Mucosa of stomach (tissue), 1 donor: ENCODE measurements around the gene MEGF10.

Experiments used
- H3K27me3 ChIP-seq: one replicate; pipeline ENCODE4 v1.7.0; 2013; ENCODE audit warnings: mild to moderate bottlenecking, low read length; ENCODE audit not compliant: control insufficient read depth, insufficient read depth
- H3K36me3 ChIP-seq: one replicate; pipeline ENCODE4 v1.7.0; 2013; ENCODE audit warnings: low read length; ENCODE audit not compliant: control insufficient read depth, insufficient read depth
- H3K4me1 ChIP-seq: one replicate; pipeline ENCODE4 v1.7.0; 2013; ENCODE audit warnings: mild to moderate bottlenecking, low read length; ENCODE audit not compliant: control insufficient read depth, insufficient read depth
- H3K4me3 ChIP-seq: one replicate; pipeline ENCODE4 v1.7.0; 2013; ENCODE audit warnings: low read length
- H3K9ac ChIP-seq: one replicate; pipeline ENCODE4 v1.7.0; 2013; ENCODE audit warnings: mild to moderate bottlenecking, low read length, moderate library complexity
- H3K9me3 ChIP-seq: one replicate; pipeline ENCODE4 v1.7.0; 2013; ENCODE audit warnings: mild to moderate bottlenecking, low read length, moderate library complexity; ENCODE audit not compliant: control insufficient read depth
- donor health status: Pancreatic carcinoma.

MEGF10 gene

GRCh38 chr5:127423173-127423798 is 132.7 kb downstream of the MEGF10 start:
- Histone ChIP-seq H3K9ac (no peak overlapping the region), H3K4me1 (peaks cover 3% of the 10 kb centered on the region), H3K36me3 (no peaks in the 10 kb centered on the region), H3K9me3 (no peaks in the 10 kb centered on the region), H3K27me3 (no peaks in the 10 kb centered on the region), H3K4me3 (no peak overlapping the region)

- no peaks in the 10 kb centered on the region for H3K9me3 ChIP-seq
- H3K36me3 ChIP-seq = no peaks in the 10 kb centered on the region
- H3K27me3 ChIP-seq = no peaks in the 10 kb centered on the region
- peaks cover 15% of the 10 kb centered on the region for H3K4me1 ChIP-seq
- no peak overlapping the region for H3K9ac ChIP-seq
- no peak overlapping the region for H3K4me3 ChIP-seq
Observed at GRCh38 chr5:127425037-127425436, 134.4 kb downstream of the MEGF10 start.

DNA sequence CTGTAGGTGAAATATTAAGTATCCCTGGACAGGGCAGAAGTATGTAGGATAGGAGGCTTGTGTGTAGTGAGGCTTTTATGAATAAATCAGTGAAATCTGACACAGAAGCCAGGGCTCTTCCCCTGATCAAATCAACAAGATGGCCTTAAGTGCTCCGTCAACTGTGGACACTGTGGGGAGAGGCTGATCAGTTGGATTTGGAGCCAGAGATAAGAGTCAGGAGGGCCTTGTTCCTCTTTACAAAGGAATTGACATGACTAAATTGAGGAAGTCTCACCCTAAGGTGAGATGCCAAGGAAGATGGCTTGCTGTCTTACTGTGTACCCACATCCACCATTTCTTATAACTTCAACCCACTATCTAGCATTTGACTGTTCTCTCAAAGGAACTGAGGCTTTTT is 135.3 kb downstream of the MEGF10 start:
- no peaks in the 10 kb centered on the region for H3K27me3 ChIP-seq
- no peaks in the 10 kb centered on the region for H3K9me3 ChIP-seq
- H3K4me3 ChIP-seq = no peak overlapping the region
- H3K36me3 ChIP-seq = no peaks in the 10 kb centered on the region
- no peak overlapping the region for H3K9ac ChIP-seq
- peaks cover 22% of the 10 kb centered on the region for H3K4me1 ChIP-seq

GRCh38 chr5:127426661-127427060 is 136.1 kb downstream of the MEGF10 start:
- no peak overlapping the region for H3K4me3 ChIP-seq

GRCh38 chr5:127428276-127428675 is 137.7 kb downstream of the MEGF10 start:
- no peak overlapping the region for H3K9ac ChIP-seq
- H3K4me3 ChIP-seq = no peak overlapping the region
- H3K9me3 ChIP-seq = no peaks in the 10 kb centered on the region
- H3K4me1 ChIP-seq = peaks cover 25% of the 10 kb centered on the region
- H3K36me3 ChIP-seq = no peaks in the 10 kb centered on the region
- no peaks in the 10 kb centered on the region for H3K27me3 ChIP-seq

More at GRCh38 chr5:127426661-127427060, 136.1 kb downstream of the MEGF10 start:
- H3K27me3 ChIP-seq = no peaks in the 10 kb centered on the region
- peaks cover 25% of the 10 kb centered on the region for H3K4me1 ChIP-seq
- no peaks in the 10 kb centered on the region for H3K36me3 ChIP-seq
- H3K9me3 ChIP-seq = no peaks in the 10 kb centered on the region
- no peak overlapping the region for H3K9ac ChIP-seq

DNA sequence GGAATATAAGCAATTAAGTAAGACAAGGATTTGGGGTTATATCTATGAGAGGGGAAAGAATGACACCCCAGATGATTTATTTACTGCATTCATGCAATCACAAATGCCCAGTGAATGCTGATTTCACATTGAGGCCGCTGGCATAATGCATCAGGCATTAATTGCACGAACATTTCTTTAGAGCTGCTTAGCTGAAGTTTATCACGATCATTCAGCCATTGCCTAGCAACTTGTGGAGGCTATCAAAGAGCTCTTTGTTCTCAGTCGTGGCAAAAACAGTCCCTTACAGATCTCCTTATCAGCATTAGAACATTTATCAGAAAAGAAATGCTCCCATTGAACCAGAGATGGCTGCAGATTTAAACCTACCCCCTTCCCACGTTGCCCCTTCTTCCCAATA is 138.2 kb downstream of the MEGF10 start:
- Histone ChIP-seq H3K27me3 (no peaks in the 10 kb centered on the region), H3K36me3 (no peaks in the 10 kb centered on the region), H3K4me1 (peaks cover 25% of the 10 kb centered on the region), H3K9ac (no peak overlapping the region), H3K9me3 (no peaks in the 10 kb centered on the region), H3K4me3 (no peak overlapping the region)

DNA sequence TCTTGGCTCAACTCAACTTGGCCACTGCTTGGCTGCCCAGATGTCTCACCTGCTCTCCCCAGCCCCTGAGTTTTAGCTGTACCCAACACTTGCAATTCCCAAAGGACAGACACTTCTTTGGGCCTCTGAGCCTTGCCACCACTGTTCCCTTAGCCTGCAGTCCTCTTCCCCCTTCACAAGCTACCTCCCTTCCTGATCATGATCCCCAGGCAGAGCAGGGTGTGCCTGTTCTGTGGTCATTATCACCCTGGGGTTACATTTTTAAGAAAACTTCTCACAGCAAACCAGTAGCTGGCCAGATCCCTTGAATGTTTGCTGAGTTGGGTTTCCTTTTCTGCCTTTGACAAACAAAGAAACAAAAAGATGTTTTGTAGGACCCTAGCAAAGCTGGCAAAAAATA is 139.3 kb downstream of the MEGF10 start:
- H3K27me3 ChIP-seq = no peaks in the 10 kb centered on the region
- no peak overlapping the region for H3K4me3 ChIP-seq
- H3K9me3 ChIP-seq = no peaks in the 10 kb centered on the region
- no peak overlapping the region for H3K9ac ChIP-seq
- no peaks in the 10 kb centered on the region for H3K36me3 ChIP-seq
- peaks cover 25% of the 10 kb centered on the region for H3K4me1 ChIP-seq

- Histone ChIP-seq H3K27me3 (no peaks in the 10 kb centered on the region), H3K4me1 (peaks cover 25% of the 10 kb centered on the region), H3K4me3 (no peak overlapping the region), H3K9me3 (no peaks in the 10 kb centered on the region), H3K36me3 (no peaks in the 10 kb centered on the region), H3K9ac (no peak overlapping the region)
Observed at GRCh38 chr5:127430627-127431026, 140.0 kb downstream of the MEGF10 start.

- Histone ChIP-seq H3K4me1 (peaks cover 25% of the 10 kb centered on the region), H3K36me3 (no peaks in the 10 kb centered on the region), H3K9me3 (no peaks in the 10 kb centered on the region), H3K27me3 (no peaks in the 10 kb centered on the region), H3K9ac (no peak overlapping the region), H3K4me3 (no peak overlapping the region)
Observed at GRCh38 chr5:127431977-127432585, 141.5 kb downstream of the MEGF10 start.

- H3K36me3 ChIP-seq = no peaks in the 10 kb centered on the region
- no peaks in the 10 kb centered on the region for H3K9me3 ChIP-seq
- no peaks in the 10 kb centered on the region for H3K27me3 ChIP-seq
- H3K4me3 ChIP-seq = no peak overlapping the region
- H3K9ac ChIP-seq = no peak overlapping the region
- peaks cover 20% of the 10 kb centered on the region for H3K4me1 ChIP-seq
Observed at GRCh38 chr5:127433526-127433925, 142.9 kb downstream of the MEGF10 start.

DNA sequence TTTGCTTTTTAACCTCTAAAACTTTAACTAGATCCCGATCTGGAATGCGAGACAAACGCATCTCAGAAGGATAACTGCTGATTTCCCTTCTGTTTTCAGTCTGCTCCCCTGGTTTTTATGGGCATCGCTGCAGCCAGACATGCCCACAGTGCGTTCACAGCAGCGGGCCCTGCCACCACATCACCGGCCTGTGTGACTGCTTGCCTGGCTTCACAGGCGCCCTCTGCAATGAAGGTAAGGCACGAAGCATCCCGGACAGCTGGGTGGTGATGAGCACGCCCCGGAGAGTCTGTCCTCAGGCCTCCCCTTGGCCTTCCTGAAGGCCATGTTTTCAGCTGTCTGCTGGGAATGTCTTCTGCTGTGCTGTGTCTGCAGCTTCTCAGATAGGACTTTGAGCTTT is 144.0 kb downstream of the MEGF10 start:
- H3K9ac ChIP-seq = no peak overlapping the region
- H3K4me1 ChIP-seq = peaks cover 15% of the 10 kb centered on the region

GRCh38 chr5:127435821-127436220 is 145.2 kb downstream of the MEGF10 start:
- H3K9me3 ChIP-seq = no peaks in the 10 kb centered on the region
- H3K9ac ChIP-seq = no peak overlapping the region
- H3K36me3 ChIP-seq = no peaks in the 10 kb centered on the region
- no peaks in the 10 kb centered on the region for H3K27me3 ChIP-seq
- no peak overlapping the region for H3K4me3 ChIP-seq
- peaks cover 4% of the 10 kb centered on the region for H3K4me1 ChIP-seq

More for the DNA sequence above, 144.0 kb downstream of the MEGF10 start:
- H3K36me3 ChIP-seq = no peaks in the 10 kb centered on the region
- no peak overlapping the region for H3K4me3 ChIP-seq
- H3K27me3 ChIP-seq = no peaks in the 10 kb centered on the region
- H3K9me3 ChIP-seq = no peaks in the 10 kb centered on the region
